Measurements from ENCODE around the gene VPS45. TPM values are rescaled to one million over a fixed set of nuclear protein-coding genes. Genes with fewer than 3 reads are reported as not detected.

VPS45 gene
- polyA plus RNA-seq, 1 of the 3 experiments (the other 2 are of a cell fraction): 31.5 TPM

GRCh38 chr1:150022357-150022756, 45.2 kb upstream of the VPS45 start:
- no peaks in the 10 kb centered on the region for H3K36me3 ChIP-seq (replicated peaks in 1 of 2; ENCODE audit: control insufficient read depth in 1 of 2, insufficient read depth in 2 of 2, low read length in 1 of 2)
- H3K4me3 ChIP-seq (ENCODE audit: low read depth in 2 of 2, low read length in 1 of 2): no peak overlapping the region
- no peak overlapping the region for H2AFZ ChIP-seq (ENCODE audit: low read depth)
- ChIA-PET CTCF (no interaction called here), POLR2A (no interaction called here)
- no peaks in the 10 kb centered on the region for H3K9me3 ChIP-seq
- H3K27ac ChIP-seq (ENCODE audit: low read depth in 2 of 2, low read length in 1 of 2): no peak overlapping the region
- no peaks in the 10 kb centered on the region for H4K20me1 ChIP-seq (ENCODE audit: insufficient read depth)
- DNase-seq: no peak
- H3K79me2 ChIP-seq (ENCODE audit: insufficient read depth): no peaks in the 10 kb centered on the region
- no peaks in the 10 kb centered on the region for H3F3A ChIP-seq (replicated peaks; ENCODE audit: insufficient read depth)
- no peak overlapping the region for H3K9ac ChIP-seq
- TF ChIP-seq, protein P1, sequence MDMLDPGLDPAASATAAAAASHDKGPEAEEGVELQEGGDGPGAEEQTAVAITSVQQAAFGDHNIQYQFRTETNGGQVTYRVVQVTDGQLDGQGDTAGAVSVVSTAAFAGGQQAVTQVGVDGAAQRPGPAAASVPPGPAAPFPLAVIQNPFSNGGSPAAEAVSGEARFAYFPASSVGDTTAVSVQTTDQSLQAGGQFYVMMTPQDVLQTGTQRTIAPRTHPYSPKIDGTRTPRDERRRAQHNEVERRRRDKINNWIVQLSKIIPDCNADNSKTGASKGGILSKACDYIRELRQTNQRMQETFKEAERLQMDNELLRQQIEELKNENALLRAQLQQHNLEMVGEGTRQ (IDR thresholded peaks at IDR 0.05; ENCODE audit: borderline replicate concordance, low read depth, low read length): no peak
- H3K27me3 ChIP-seq (ENCODE audit: insufficient read depth): no peaks in the 10 kb centered on the region
- 91% methylated on average over 6 of the region's 6 CpGs for WGBS (ENCODE audit: low lambda C conversion rate)
- no peak overlapping the region for H3K4me2 ChIP-seq
- no peaks in the 10 kb centered on the region for H3K9me2 ChIP-seq
- H3K4me1 ChIP-seq (ENCODE audit: control insufficient read depth in 1 of 2, insufficient read depth in 2 of 2, low read depth in 1 of 2, low read length in 1 of 2): no peaks in the 10 kb centered on the region

- Histone ChIP-seq H3K27ac (ENCODE audit: low read depth in 2 of 2, low read length in 1 of 2) (no peak overlapping the region), H3F3A (replicated peaks; ENCODE audit: insufficient read depth) (no peaks in the 10 kb centered on the region), H3K9me3 (no peaks in the 10 kb centered on the region), H2AFZ (ENCODE audit: low read depth) (no peak overlapping the region), H3K9ac (no peak overlapping the region), H3K9me2 (no peaks in the 10 kb centered on the region), H3K4me2 (no peak overlapping the region), H3K36me3 (replicated peaks in 1 of 2; ENCODE audit: control insufficient read depth in 1 of 2, insufficient read depth in 2 of 2, low read length in 1 of 2) (no peaks in the 10 kb centered on the region), H3K4me3 (ENCODE audit: low read depth in 2 of 2, low read length in 1 of 2) (no peak overlapping the region), H3K79me2 (ENCODE audit: insufficient read depth) (no peaks in the 10 kb centered on the region), H4K20me1 (ENCODE audit: insufficient read depth) (no peaks in the 10 kb centered on the region), H3K4me1 (ENCODE audit: control insufficient read depth in 1 of 2, insufficient read depth in 2 of 2, low read depth in 1 of 2, low read length in 1 of 2) (no peaks in the 10 kb centered on the region), H3K27me3 (ENCODE audit: insufficient read depth) (no peaks in the 10 kb centered on the region)
- WGBS (ENCODE audit: low lambda C conversion rate): 97% methylated on average over 2 of the region's 2 CpGs
- DNase-seq: no peak
- TF ChIP-seq, protein P2, sequence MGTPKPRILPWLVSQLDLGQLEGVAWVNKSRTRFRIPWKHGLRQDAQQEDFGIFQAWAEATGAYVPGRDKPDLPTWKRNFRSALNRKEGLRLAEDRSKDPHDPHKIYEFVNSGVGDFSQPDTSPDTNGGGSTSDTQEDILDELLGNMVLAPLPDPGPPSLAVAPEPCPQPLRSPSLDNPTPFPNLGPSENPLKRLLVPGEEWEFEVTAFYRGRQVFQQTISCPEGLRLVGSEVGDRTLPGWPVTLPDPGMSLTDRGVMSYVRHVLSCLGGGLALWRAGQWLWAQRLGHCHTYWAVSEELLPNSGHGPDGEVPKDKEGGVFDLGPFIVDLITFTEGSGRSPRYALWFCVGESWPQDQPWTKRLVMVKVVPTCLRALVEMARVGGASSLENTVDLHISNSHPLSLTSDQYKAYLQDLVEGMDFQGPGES (IDR thresholded peaks at IDR 0.05; ENCODE audit: low read depth, low read length): no peak
- no peak for TF ChIP-seq TEAD4 (IDR thresholded peaks at IDR 0.05; ENCODE audit: borderline replicate concordance, insufficient read depth)
- TF ChIP-seq NRF1 (IDR thresholded peaks at IDR 0.05; ENCODE audit: low read depth, low read length): no peak
- TF ChIP-seq SIN3A (IDR thresholded peaks at IDR 0.05; ENCODE audit: borderline replicate concordance, low read depth, low read length): no peak
- no peak for TF ChIP-seq ELF1 (IDR thresholded peaks at IDR 0.05)
- no peak for TF ChIP-seq SMC3 (IDR thresholded peaks at IDR 0.05; ENCODE audit: low read depth, low read length)
- TF ChIP-seq CHD2 (IDR thresholded peaks at IDR 0.05; ENCODE audit: low read length, partially characterized antibody): no peak
- no peak for TF ChIP-seq GATA2 (CRISPR knock-in tag; IDR thresholded peaks at IDR 0.05)
- TF ChIP-seq POLR2AphosphoS5 (IDR thresholded peaks at IDR 0.05; ENCODE audit: low read depth, low read length): no peak
- TF ChIP-seq, protein P3, sequence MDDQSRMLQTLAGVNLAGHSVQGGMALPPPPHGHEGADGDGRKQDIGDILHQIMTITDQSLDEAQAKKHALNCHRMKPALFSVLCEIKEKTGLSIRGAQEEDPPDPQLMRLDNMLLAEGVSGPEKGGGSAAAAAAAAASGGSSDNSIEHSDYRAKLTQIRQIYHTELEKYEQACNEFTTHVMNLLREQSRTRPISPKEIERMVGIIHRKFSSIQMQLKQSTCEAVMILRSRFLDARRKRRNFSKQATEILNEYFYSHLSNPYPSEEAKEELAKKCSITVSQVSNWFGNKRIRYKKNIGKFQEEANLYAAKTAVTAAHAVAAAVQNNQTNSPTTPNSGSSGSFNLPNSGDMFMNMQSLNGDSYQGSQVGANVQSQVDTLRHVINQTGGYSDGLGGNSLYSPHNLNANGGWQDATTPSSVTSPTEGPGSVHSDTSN (IDR thresholded peaks at IDR 0.05): no peak
- TF ChIP-seq JUND (IDR thresholded peaks at IDR 0.05): no peak
- TF ChIP-seq, protein P1 (IDR thresholded peaks at IDR 0.05; ENCODE audit: borderline replicate concordance, low read depth, low read length): no peak
- TF ChIP-seq TCF12 (IDR thresholded peaks at IDR 0.05): no peak
- TF ChIP-seq ZBTB33 (IDR thresholded peaks at IDR 0.05; ENCODE audit: borderline replicate concordance, low read depth): no peak
- no peak for TF ChIP-seq TAF1 (IDR thresholded peaks at IDR 0.05; ENCODE audit: borderline replicate concordance, low read depth, low read length)
- no peak for TF ChIP-seq CTCF (IDR thresholded peaks at IDR 0.05)
- TF ChIP-seq RXRA (IDR thresholded peaks at IDR 0.05; ENCODE audit: borderline replicate concordance, low read depth): no peak
- POLR2A ChIA-PET: interaction anchor here (0.6 kb wide), 1 partner anchor 139 kb away, joined by 3 read pairs; no protein-coding TSS in a partner anchor
- CTCF ChIA-PET: interaction anchor here (0.9 to 1.7 kb wide), 4 partner anchors 11 to 63 kb away, joined by 3 to 4 read pairs (median 3); no protein-coding TSS in a partner anchor
Measured at GRCh38 chr1:150024156-150024555, 43.4 kb upstream of the VPS45 start.
